Liver (tissue), 10 donors: Measurements from ENCODE around the gene PYDC1. TPM values are rescaled to one million over a fixed set of nuclear protein-coding genes. Genes with fewer than 3 reads are reported as not detected.

Experiments
- DNase-seq: peaks from one replicate; pipeline ENCODE4 v3.0.0-alpha.2; 2017; ENCODE audit warnings: low spot score
- H3K27ac ChIP-seq, 2 donors: one replicate each; pipeline ENCODE4 v1.7.0; 2013; ENCODE audit warnings: inconsistent platforms in 2 of 2, low read length in 2 of 2, control low read depth in 1 of 2, low read depth in 1 of 2, mild to moderate bottlenecking in 1 of 2
- H3K27me3 ChIP-seq, 4 donors: one replicate each; pipeline versions ENCODE4 v1.6.1 to v1.7.0; 2013; ENCODE audit warnings: low read length in 3 of 4, inconsistent platforms in 1 of 4, mild to moderate bottlenecking in 1 of 4, moderate library complexity in 1 of 4; ENCODE audit not compliant: control insufficient read depth in 4 of 4, insufficient read depth in 4 of 4
- H3K36me3 ChIP-seq, 4 donors: one replicate each; pipeline versions ENCODE4 v1.6.1 to v1.7.0; 2013; ENCODE audit warnings: low read length in 3 of 4, mild to moderate bottlenecking in 3 of 4, low read depth in 1 of 4, moderate library complexity in 1 of 4; ENCODE audit not compliant: control insufficient read depth in 4 of 4, insufficient read depth in 3 of 4
- H3K4me1 ChIP-seq, 4 donors: one replicate each; pipeline versions ENCODE4 v1.6.1 to v1.7.0; 2013; ENCODE audit warnings: low read length in 3 of 4, mild to moderate bottlenecking in 3 of 4, moderate library complexity in 1 of 4; ENCODE audit not compliant: control insufficient read depth in 4 of 4, insufficient read depth in 4 of 4
- H3K4me3 ChIP-seq, 3 donors: one replicate each; pipeline versions ENCODE4 v1.6.1 to v1.7.0; 2013; ENCODE audit warnings: low read length in 3 of 3, control low read depth in 1 of 3, low read depth in 1 of 3, mild to moderate bottlenecking in 1 of 3
- H3K9ac ChIP-seq, 2 donors: one replicate each; pipeline ENCODE4 v1.7.0; 2013; ENCODE audit warnings: low read length in 2 of 2, mild to moderate bottlenecking in 2 of 2, moderate library complexity in 2 of 2, control low read depth in 1 of 2, low read depth in 1 of 2
- H3K9me3 ChIP-seq, 4 donors: one replicate each; pipeline versions ENCODE4 v1.6.1 to v1.7.0; 2013; ENCODE audit warnings: low read length in 3 of 4; ENCODE audit not compliant: control insufficient read depth in 4 of 4
- EGR1 ChIP-seq, 2 donors: IDR thresholded peaks; 2 replicates each; pipeline ENCODE4 v1.6.1; 2016 to 2018; ENCODE audit warnings: antibody characterized with exemption in 2 of 2, low read depth in 2 of 2
- FOXA1 ChIP-seq: IDR thresholded peaks from 2 replicates; pipeline ENCODE4 v1.6.1; 2016; ENCODE audit warnings: antibody characterized with exemption
- HNF4A ChIP-seq, 2 donors: conservative IDR thresholded peaks; 2 replicates each; pipeline ENCODE4 v1.6.1; 2016; ENCODE audit warnings: antibody characterized with exemption in 2 of 2, mild to moderate bottlenecking in 2 of 2
- HNF4G ChIP-seq: IDR thresholded peaks from 2 replicates; pipeline ENCODE4 v1.6.1; 2016; ENCODE audit warnings: antibody characterized with exemption
- MAX ChIP-seq: IDR thresholded peaks from 2 replicates; pipeline ENCODE4 v1.6.1; 2016; ENCODE audit warnings: antibody characterized with exemption
- NR2F2 ChIP-seq: IDR thresholded peaks from 2 replicates; pipeline ENCODE4 v1.6.1; 2016; ENCODE audit warnings: antibody characterized with exemption
- RAD21 ChIP-seq, 2 donors: IDR thresholded peaks; 2 replicates each; pipeline ENCODE4 v1.6.1; 2016; ENCODE audit warnings: antibody characterized with exemption in 2 of 2, mild to moderate bottlenecking in 2 of 2
- REST ChIP-seq: IDR thresholded peaks from 2 replicates; pipeline ENCODE4 v1.6.1; 2016; ENCODE audit warnings: antibody characterized with exemption, mild to moderate bottlenecking
- RXRA ChIP-seq, 2 donors: IDR thresholded peaks; 2 replicates each; pipeline ENCODE4 v1.6.1; 2017 to 2018; ENCODE audit warnings: antibody characterized with exemption in 2 of 2, mild to moderate bottlenecking in 1 of 2
- SP1 ChIP-seq: IDR thresholded peaks from 2 replicates; pipeline ENCODE4 v1.6.1; 2018; ENCODE audit warnings: antibody characterized with exemption, mild to moderate bottlenecking
- TAF1 ChIP-seq: conservative IDR thresholded peaks from 2 replicates; pipeline ENCODE4 v1.6.1; 2016; ENCODE audit warnings: antibody characterized with exemption, mild to moderate bottlenecking
- YY1 ChIP-seq: IDR thresholded peaks from 2 replicates; pipeline ENCODE4 v1.6.1; 2016; ENCODE audit warnings: antibody characterized with exemption, mild to moderate bottlenecking
- WGBS: extraction: QIAGEN DNeasy Blood & Tissue Kit; methylation state at CpG from one replicate; pipeline ENCODE4 v1.1.7; 2013; 5-methylcytosine and 5-hydroxymethylcytosine counted together
- polyA plus RNA-seq, 2 donors: library from polyadenylated mRNA; stranded (reverse) in 1 of 2; unstranded in 1 of 2; fragments of 200-250 nt in 1 of 2; fragments of >200 nt in 1 of 2; fragmentation: Nextera tagmentation in 1 of 2; extraction: Ambion mirVana in 1 of 2; gene quantifications; one replicate each; pipeline versions ENCODE4 v1.2.1 to v1.2.3, GENCODE V29; 2013 to 2015
- small RNA-seq: library from RNA; depleted of rRNA; stranded (forward); fragments of <200 nt; gene quantifications from one replicate; pipeline ENCODE3, GENCODE V24; 2014
- total RNA-seq, 2 donors: library from RNA; depleted of rRNA; stranded (reverse); fragments of >200 nt; gene quantifications; one replicate each; pipeline ENCODE4 v1.2.3, GENCODE V29; 2014
- donor health status: healthy.
- donor health status: healthy.
- donor health status: healthy.
- donor health status: healthy.
- donor health status: healthy.

Gene PYDC1
- total and polyA plus RNA-seq, 4 donors: not detected

GRCh38 chr16:31168848-31169247 lies 48.1 kb downstream of the PYDC1 start:
- no peaks in the 10 kb centered on the region for H3K27me3 ChIP-seq
- WGBS: 41% methylated on average over 2 of the region's 2 CpGs
- TF ChIP-seq HNF4A (conservative IDR thresholded peaks at IDR 0.05) (peak; percentile 26 to 28), NR2F2 (peak; percentile 24), RXRA (IDR thresholded peaks at IDR 0.05) (no peak)
- H3K4me1 ChIP-seq: no peaks in the 10 kb centered on the region
- H3K9ac ChIP-seq: no peak overlapping the region
- DNase-seq: no peak
- no peak overlapping the region for H3K4me3 ChIP-seq
- H3K27ac ChIP-seq: no peak overlapping the region
- no peaks in the 10 kb centered on the region for H3K36me3 ChIP-seq
- no peaks in the 10 kb centered on the region for H3K9me3 ChIP-seq

GRCh38 chr16:31167315-31167714 lies 49.6 kb downstream of the PYDC1 start:
- H3K9ac ChIP-seq: no peak overlapping the region
- DNase-seq: no peak
- TF ChIP-seq SP1 (no peak), HNF4G (no peak), RAD21 (IDR thresholded peaks at IDR 0.05) (no peak), REST (no peak), RXRA (IDR thresholded peaks at IDR 0.05) (no peak), EGR1 (IDR thresholded peaks at IDR 0.05; ENCODE audit: low read depth in 2 of 2) (no peak), MAX (no peak), TAF1 (no peak), NR2F2 (no peak), YY1 (no peak), FOXA1 (no peak)
- H3K9me3 ChIP-seq: no peaks in the 10 kb centered on the region
- H3K27ac ChIP-seq: no peak overlapping the region
- WGBS: 94% methylated on average over 8 of the region's 8 CpGs
- H3K4me3 ChIP-seq: no peak overlapping the region
- H3K27me3 ChIP-seq: no peaks in the 10 kb centered on the region
- no peaks in the 10 kb centered on the region for H3K4me1 ChIP-seq
- no peaks in the 10 kb centered on the region for H3K36me3 ChIP-seq

Small RNAs within 50 kb of the gene (small RNA-seq; reads per million reads assigned to genes)
- not detected for gene NDUFA3P6

Other genes with a start within 250 kb of the PYDC1 start
- gene HSD3B7, start 231.9 kb downstream of the PYDC1 start, total RNA-seq: 10 to 100 TPM; 23.9 to 84.8 TPM
- 10 to 100 TPM; 74.0 to 93.9 TPM for gene HSD3B7, start 231.9 kb downstream of the PYDC1 start, polyA plus RNA-seq
- gene STX1B, start 206.5 kb downstream of the PYDC1 start, total RNA-seq: 1 to 10 TPM in 1 of 2 donors, under 1 TPM in 1; 0.09 to 1.2 TPM
- under 1 TPM; 0.19 to 0.82 TPM for gene STX1B, start 206.5 kb downstream of the PYDC1 start, polyA plus RNA-seq
- 10 to 100 TPM; 11.4 to 19.8 TPM for gene STX4, start 183.6 kb downstream of the PYDC1 start, total RNA-seq
- gene STX4, start 183.6 kb downstream of the PYDC1 start, polyA plus RNA-seq: 10 to 100 TPM; 14.9 to 22.1 TPM
- 1 to 10 TPM; 4.4 to 4.8 TPM for gene ZNF668, start 142.9 kb downstream of the PYDC1 start, total RNA-seq
- 1 to 10 TPM in 1 of 2 donors, under 1 TPM in 1; 0.92 to 3.3 TPM for gene ZNF668, start 142.9 kb downstream of the PYDC1 start, polyA plus RNA-seq
- gene ZNF646, start 142.7 kb downstream of the PYDC1 start, total RNA-seq: 1 to 10 TPM; 5.4 to 9.6 TPM
- 1 to 10 TPM in 1 of 2 donors, under 1 TPM in 1; 0.89 to 2.7 TPM for gene ZNF646, start 142.7 kb downstream of the PYDC1 start, polyA plus RNA-seq
- gene PRSS53, start 128.2 kb downstream of the PYDC1 start, total RNA-seq: 10 to 100 TPM in 1 of 2 donors, under 1 TPM in 1; 0.51 to 14.5 TPM
- 1 to 10 TPM; 1.6 to 4.4 TPM for gene PRSS53, start 128.2 kb downstream of the PYDC1 start, polyA plus RNA-seq
- 100 to 1,000 TPM in 1 of 2 donors, 10 to 100 TPM in 1; 29.9 to 166 TPM for gene VKORC1, start 122.3 kb downstream of the PYDC1 start, total RNA-seq
- 100 to 1,000 TPM; 360 to 519 TPM for gene VKORC1, start 122.3 kb downstream of the PYDC1 start, polyA plus RNA-seq
- gene BCKDK, start 108.7 kb downstream of the PYDC1 start, total RNA-seq: 10 to 100 TPM; 10.0 to 29.5 TPM
- 10 to 100 TPM; 40.2 to 41.6 TPM for gene BCKDK, start 108.7 kb downstream of the PYDC1 start, polyA plus RNA-seq
- gene KAT8, start 99.5 kb downstream of the PYDC1 start, total RNA-seq: 10 to 100 TPM; 20.9 to 37.4 TPM
- 10 to 100 TPM; 15.9 to 18.3 TPM for gene KAT8, start 99.5 kb downstream of the PYDC1 start, polyA plus RNA-seq
- 1 to 10 TPM; 1.1 to 8.3 TPM for gene PRSS8, start 81.4 kb downstream of the PYDC1 start, total RNA-seq
- 10 to 100 TPM in 1 of 2 donors, 1 to 10 TPM in 1; 8.5 to 50.1 TPM for gene PRSS8, start 81.4 kb downstream of the PYDC1 start, polyA plus RNA-seq
- under 1 TPM; 0.09 to 0.50 TPM for gene PRSS36, start 67.1 kb downstream of the PYDC1 start, total RNA-seq
- 1 to 10 TPM in 1 of 2 donors, under 1 TPM in 1; 0.74 to 2.1 TPM for gene PRSS36, start 67.1 kb downstream of the PYDC1 start, polyA plus RNA-seq
- gene FUS, start 37.0 kb downstream of the PYDC1 start, total RNA-seq: 10 to 100 TPM; 36.4 to 51.5 TPM
- gene FUS, start 37.0 kb downstream of the PYDC1 start, polyA plus RNA-seq: 10 to 100 TPM in 1 of 2 donors, 1 to 10 TPM in 1; 7.5 to 42.3 TPM
- gene PYCARD, start 14.4 kb downstream of the PYDC1 start, total RNA-seq: 10 to 100 TPM in 1 of 2 donors, 1 to 10 TPM in 1; 6.7 to 35.9 TPM
- 10 to 100 TPM in 1 of 2 donors, 1 to 10 TPM in 1; 9.7 to 11.8 TPM for gene PYCARD, start 14.4 kb downstream of the PYDC1 start, polyA plus RNA-seq
- gene TRIM72, start 3.0 kb downstream of the PYDC1 start, total RNA-seq: under 1 TPM in 1 of 2 donors, not detected in 1; under 0.01 TPM
- gene TRIM72, start 3.0 kb downstream of the PYDC1 start, polyA plus RNA-seq: under 1 TPM; 0.02 to 0.10 TPM
- 10 to 100 TPM in 1 of 2 donors, 1 to 10 TPM in 1; 5.3 to 10.1 TPM for gene ITGAM, start 42.8 kb upstream of the PYDC1 start, total RNA-seq
- 1 to 10 TPM in 1 of 2 donors, under 1 TPM in 1; 0.65 to 2.9 TPM for gene ITGAM, start 42.8 kb upstream of the PYDC1 start, polyA plus RNA-seq
- 1 to 10 TPM; 2.5 to 9.6 TPM for gene ITGAX, start 138.0 kb upstream of the PYDC1 start, total RNA-seq
- 1 to 10 TPM; 1.1 to 1.2 TPM for gene ITGAX, start 138.0 kb upstream of the PYDC1 start, polyA plus RNA-seq
- 1 to 10 TPM; 2.0 to 3.6 TPM for gene ITGAD, start 176.2 kb upstream of the PYDC1 start, total RNA-seq
- 1 to 10 TPM in 1 of 2 donors, under 1 TPM in 1; 0.04 to 2.1 TPM for gene ITGAD, start 176.2 kb upstream of the PYDC1 start, polyA plus RNA-seq
- gene COX6A2, start 211.2 kb upstream of the PYDC1 start, total RNA-seq: under 1 TPM in 1 of 2 donors, not detected in 1; 0.84 TPM
- 10 to 100 TPM in 1 of 2 donors, 1 to 10 TPM in 1; 8.0 to 36.7 TPM for gene COX6A2, start 211.2 kb upstream of the PYDC1 start, polyA plus RNA-seq
- gene ZNF843, start 225.7 kb upstream of the PYDC1 start, total RNA-seq: under 1 TPM; 0.25 to 0.84 TPM
- under 1 TPM in 1 of 2 donors, not detected in 1; 0.35 TPM for gene ZNF843, start 225.7 kb upstream of the PYDC1 start, polyA plus RNA-seq
- 10 to 100 TPM in 1 of 2 donors, 1 to 10 TPM in 1; 5.4 to 13.3 TPM for gene ARMC5, start 242.4 kb upstream of the PYDC1 start, total RNA-seq
- 10 to 100 TPM; 10.1 to 12.6 TPM for gene ARMC5, start 242.4 kb upstream of the PYDC1 start, polyA plus RNA-seq